Nephron (organoid): Measurements from ENCODE around the gene ATP5F1E.

Experiments
- H3K27ac Mint-ChIP-seq, 3 experiments: 2 replicates each; pipeline ENCODE4 v1.8.0; 2020; ENCODE audit warnings: mixed read lengths in 3 of 3, mild to moderate bottlenecking in 2 of 3, moderate library complexity in 1 of 3
- H3K27me3 Mint-ChIP-seq: 2 replicates; pipeline ENCODE4 v1.8.0; 2021; ENCODE audit warnings: low read depth, mild to moderate bottlenecking, moderate library complexity, mixed read lengths
- H3K36me3 Mint-ChIP-seq: 2 replicates; pipeline ENCODE4 v1.8.0; 2020; ENCODE audit warnings: low read depth, mixed read lengths
- H3K4me1 Mint-ChIP-seq: 2 replicates; pipeline ENCODE4 v1.8.0; 2020; ENCODE audit warnings: mixed read lengths
- H3K4me3 Mint-ChIP-seq, 3 experiments: 2 replicates each; pipeline ENCODE4 v1.8.0; 2020; ENCODE audit warnings: mild to moderate bottlenecking in 3 of 3, mixed read lengths in 3 of 3, moderate library complexity in 2 of 3
- H3K9me3 Mint-ChIP-seq: 2 replicates; pipeline ENCODE4 v1.8.0; 2020; ENCODE audit warnings: mixed read lengths
- CTCF ChIP-seq, 3 experiments: fragments of 200-600 bp; sonication (generic); IDR thresholded peaks; one replicate each; pipeline ENCODE4 v1.5.0; 2021; ENCODE audit warnings: antibody characterized with exemption in 3 of 3; ENCODE audit not compliant: unreplicated experiment in 3 of 3

ATP5F1E gene

GRCh38 chr20:59035381-59035780 is 3.2 kb upstream of the ATP5F1E start:
- no peaks in the 10 kb centered on the region for H3K27me3 Mint-ChIP-seq
- TF ChIP-seq CTCF (IDR thresholded peaks at IDR 0.05; ENCODE audit: unreplicated experiment in 3 of 3): no peak
- H3K4me1 Mint-ChIP-seq: peaks cover 38% of the 10 kb centered on the region
- H3K27ac Mint-ChIP-seq: no peak overlapping the region
- H3K9me3 Mint-ChIP-seq: no peaks in the 10 kb centered on the region
- H3K36me3 Mint-ChIP-seq: peaks cover 49% of the 10 kb centered on the region
- H3K4me3 Mint-ChIP-seq: peak overlapping the region in 2 of 3 experiments; percentile 9 to 44

- Mint-ChIP-seq H3K9me3 (no peaks in the 10 kb centered on the region), H3K27me3 (no peaks in the 10 kb centered on the region), H3K4me3 (peak overlapping the region; percentile 70 to 80 (median 73)), H3K36me3 (peaks cover 57% of the 10 kb centered on the region), H3K4me1 (peaks cover 38% of the 10 kb centered on the region), H3K27ac (peak overlapping the region in 2 of 3 experiments; percentile 37 to 41)
- no peak for TF ChIP-seq CTCF (IDR thresholded peaks at IDR 0.05; ENCODE audit: unreplicated experiment in 3 of 3)
Measured at GRCh38 chr20:59033616-59034165, 1.6 kb upstream of the ATP5F1E start.

- Mint-ChIP-seq H3K9me3 (no peaks in the 10 kb centered on the region), H3K4me1 (peaks cover 43% of the 10 kb centered on the region), H3K36me3 (peaks cover 59% of the 10 kb centered on the region), H3K27ac (peak overlapping the region; percentile 79 to 94 (median 93)), H3K27me3 (no peaks in the 10 kb centered on the region), H3K4me3 (peak overlapping the region; percentile 89 to 95 (median 92))
- no peak for TF ChIP-seq CTCF (IDR thresholded peaks at IDR 0.05; ENCODE audit: unreplicated experiment in 3 of 3)
Measured at GRCh38 chr20:59033093-59033492, 958 bp upstream of the ATP5F1E start.

- H3K27me3 Mint-ChIP-seq: no peaks in the 10 kb centered on the region
- H3K4me3 Mint-ChIP-seq: peak overlapping the region; percentile 89 to 95 (median 92)
- H3K4me1 Mint-ChIP-seq: peaks cover 47% of the 10 kb centered on the region
- peaks cover 58% of the 10 kb centered on the region for H3K36me3 Mint-ChIP-seq
- TF ChIP-seq CTCF (IDR thresholded peaks at IDR 0.05; ENCODE audit: unreplicated experiment in 3 of 3): peak in 2 of 3 experiments; percentile 33 to 39
- H3K9me3 Mint-ChIP-seq: no peaks in the 10 kb centered on the region
- H3K27ac Mint-ChIP-seq: peak overlapping the region; percentile 79 to 94 (median 93)
Measured at GRCh38 chr20:59032713-59033059, 551 bp upstream of the ATP5F1E start.

GRCh38 chr20:59031564-59032022 is 542 bp downstream of the ATP5F1E start:
- TF ChIP-seq CTCF (IDR thresholded peaks at IDR 0.05; ENCODE audit: unreplicated experiment in 3 of 3): no peak
- peaks cover 58% of the 10 kb centered on the region for H3K36me3 Mint-ChIP-seq
- H3K9me3 Mint-ChIP-seq: no peaks in the 10 kb centered on the region
- H3K27ac Mint-ChIP-seq: peak overlapping the region; percentile 43 to 93 (median 79)
- H3K27me3 Mint-ChIP-seq: no peaks in the 10 kb centered on the region
- peaks cover 58% of the 10 kb centered on the region for H3K4me1 Mint-ChIP-seq
- peak overlapping the region; percentile 89 to 97 (median 95) for H3K4me3 Mint-ChIP-seq
